NCI-H2171 treated with DMSO at 0.1 percent for 48 hours (cell line): ENCODE measurements around the gene GAMT.

Experiments
- DNase-seq: peaks from one replicate; lab custom pipeline; 2025; lab: John Stamatoyannopoulos, UW

The GAMT gene

GRCh38 chr19:1384085-1384462 lies 17.3 kb downstream of the GAMT start:
- DNase-seq = no peak

- DNase-seq = peak; percentile 89
Measured at GRCh38 chr19:1383312-1384084, 17.8 kb downstream of the GAMT start, which contains the start of gene NDUFS7. NDUFS7 (plus strand) TSS chr19:1383907; CDS start chr19:1383927, 20 bp downstream.

GRCh38 chr19:1383017-1383311 lies 18.4 kb downstream of the GAMT start:
- DNase-seq = no peak

- no peak for DNase-seq
Measured at GRCh38 chr19:1382250-1382649, 19.1 kb downstream of the GAMT start.

- DNase-seq = no peak
Measured at GRCh38 chr19:1379961-1380489, 21.3 kb downstream of the GAMT start.

GRCh38 chr19:1379126-1379905 lies 22.0 kb downstream of the GAMT start:
- no peak for DNase-seq

GRCh38 chr19:1377965-1378785 lies 23.2 kb downstream of the GAMT start:
- DNase-seq = no peak

GRCh38 chr19:1377176-1377964 lies 24.0 kb downstream of the GAMT start:
- DNase-seq = no peak

- DNase-seq = no peak
Measured at GRCh38 chr19:1376415-1376805, 24.9 kb downstream of the GAMT start.

- no peak for DNase-seq
Measured at GRCh38 chr19:1374250-1374577, 27.1 kb downstream of the GAMT start.

GRCh38 chr19:1373534-1374249 lies 27.6 kb downstream of the GAMT start:
- no peak for DNase-seq

GRCh38 chr19:1373042-1373533 lies 28.3 kb downstream of the GAMT start:
- DNase-seq = no peak

- no peak for DNase-seq
Measured at GRCh38 chr19:1370579-1371361, 30.6 kb downstream of the GAMT start.

GRCh38 chr19:1369214-1369805 lies 32.0 kb downstream of the GAMT start:
- DNase-seq = no peak

GRCh38 chr19:1366899-1367870 lies 34.2 kb downstream of the GAMT start:
- no peak for DNase-seq

GRCh38 chr19:1366296-1366695 lies 35.0 kb downstream of the GAMT start:
- DNase-seq = no peak

- no peak for DNase-seq
Measured at GRCh38 chr19:1365319-1366269, 35.7 kb downstream of the GAMT start.
